CD8-positive, alpha-beta memory T cell (primary cell): ENCODE measurements around the gene CITED2. TPM values are rescaled to one million over a fixed set of nuclear protein-coding genes. Genes with fewer than 3 reads are reported as not detected.

Source experiments
- CTCF ChIA-PET: fragments of 350-600 bp; sonication (Branson Sonifier 250); formaldehyde crosslinking; loops from one replicate; lab custom pipeline; 2021; ENCODE audit warnings: antibody characterized with exemption; lab: Charles Lee
- POLR2A ChIA-PET: fragments of 350-600 bp; sonication (Branson Sonifier 250); formaldehyde crosslinking; loops from one replicate; lab custom pipeline; 2021; ENCODE audit warnings: antibody characterized with exemption; lab: Charles Lee
- DNase-seq, 5 donors: peaks; one replicate each; pipeline versions ENCODE4 v3.0.0 to v3.0.0-alpha.2; 2020 to 2022; ENCODE audit warnings: mixed read lengths in 1 of 5
- H3K27ac ChIP-seq: one replicate; pipeline ENCODE4 v1.7.0; 2013; ENCODE audit warnings: low read depth, mild to moderate bottlenecking, low read length, moderate library complexity
- H3K27me3 ChIP-seq: 2 replicates; pipeline ENCODE4 v1.7.0; 2013; ENCODE audit warnings: low read length, mild to moderate bottlenecking; ENCODE audit not compliant: insufficient read depth, poor library complexity, severe bottlenecking
- H3K36me3 ChIP-seq: 2 replicates; pipeline ENCODE4 v1.7.0; 2013; ENCODE audit warnings: mild to moderate bottlenecking, low read length, moderate library complexity; ENCODE audit not compliant: insufficient read depth
- H3K4me1 ChIP-seq: 2 replicates; pipeline ENCODE4 v1.7.0; 2013; ENCODE audit warnings: mild to moderate bottlenecking, low read length, moderate library complexity; ENCODE audit not compliant: insufficient read depth
- H3K4me3 ChIP-seq: 2 replicates; pipeline ENCODE4 v1.7.0; 2013; ENCODE audit warnings: mild to moderate bottlenecking, low read length
- H3K9me3 ChIP-seq: 2 replicates; pipeline ENCODE4 v1.7.0; 2013; ENCODE audit warnings: mild to moderate bottlenecking, low read length
- H3K27ac Mint-ChIP-seq, 8 donors: one replicate each; pipeline ENCODE4 v1.8.0; 2020 to 2021; ENCODE audit warnings: mixed read lengths in 8 of 8, mild to moderate bottlenecking in 6 of 8, inconsistent platforms in 3 of 8, moderate library complexity in 3 of 8
- H3K27me3 Mint-ChIP-seq, 2 donors: one replicate each; pipeline ENCODE4 v1.8.0; 2020 to 2021; ENCODE audit warnings: mixed read lengths in 2 of 2, mild to moderate bottlenecking in 1 of 2, moderate library complexity in 1 of 2
- H3K36me3 Mint-ChIP-seq, 3 donors: one replicate each; pipeline ENCODE4 v1.8.0; 2020 to 2021; ENCODE audit warnings: mixed read lengths in 3 of 3, inconsistent platforms in 1 of 3, mild to moderate bottlenecking in 1 of 3
- H3K4me1 Mint-ChIP-seq, 3 donors: one replicate each; pipeline ENCODE4 v1.8.0; 2020 to 2021; ENCODE audit warnings: mixed read lengths in 3 of 3, inconsistent platforms in 1 of 3, mild to moderate bottlenecking in 1 of 3
- H3K4me3 Mint-ChIP-seq, 7 donors: one replicate each; pipeline ENCODE4 v1.8.0; 2020 to 2021; ENCODE audit warnings: mixed read lengths in 7 of 7, mild to moderate bottlenecking in 6 of 7, moderate library complexity in 4 of 7, inconsistent platforms in 2 of 7
- H3K9me3 Mint-ChIP-seq, 5 donors: one replicate each; pipeline ENCODE4 v1.8.0; 2020 to 2022; ENCODE audit warnings: mixed read lengths in 5 of 5, mild to moderate bottlenecking in 3 of 5, moderate library complexity in 2 of 5, inconsistent platforms in 1 of 5
- polyA plus RNA-seq: library from polyadenylated mRNA; unstranded; fragments of 300-500 nt; fragmentation: Illumina TruSeq; gene quantifications from one replicate; pipeline ENCODE4 v1.2.3, GENCODE V29; 2021
- total RNA-seq, 2 experiments: library from RNA; stranded (reverse); gene quantifications; one replicate each; pipeline ENCODE4 v1.2.3, GENCODE V29; 2021

The CITED2 gene
- total and polyA plus RNA-seq, 3 experiments from 2014 or later = 53.8 to 69.8 (median 68.6) TPM

- no peaks in the 10 kb centered on the region for H3K36me3 Mint-ChIP-seq
- H3K27ac Mint-ChIP-seq = peak overlapping the region in 2 of 8 donors; percentile 14 to 23
- no peaks in the 10 kb centered on the region for H3K9me3 Mint-ChIP-seq
- Histone ChIP-seq H3K4me1 (no peaks in the 10 kb centered on the region), H3K27ac (no peak overlapping the region), H3K9me3 (no peaks in the 10 kb centered on the region), H3K36me3 (no peaks in the 10 kb centered on the region), H3K27me3 (no peaks in the 10 kb centered on the region), H3K4me3 (no peak overlapping the region)
- CTCF ChIA-PET = interaction anchor here (1.0 to 1.6 kb wide), 3 partner anchors 9 to 11 kb away, joined by 3 read pairs; no protein-coding TSS in a partner anchor
- no peak for DNase-seq
- no peak overlapping the region for H3K4me3 Mint-ChIP-seq
- peaks cover 0 to 4% (median 0%) of the 10 kb centered on the region in 3 donors for H3K4me1 Mint-ChIP-seq
- POLR2A ChIA-PET = no interaction called here
- H3K27me3 Mint-ChIP-seq = no peaks in the 10 kb centered on the region
These were observed 38.8 kb downstream of the CITED2 start for GRCh38 chr6:139335447-139336210.

GRCh38 chr6:139334806-139335446 lies 39.5 kb downstream of the CITED2 start:
- CTCF ChIA-PET = interaction anchor here (1.6 kb wide), 1 partner anchor 9 kb away, joined by 3 read pairs; no protein-coding TSS in a partner anchor
- H3K36me3 Mint-ChIP-seq = no peaks in the 10 kb centered on the region
- H3K4me3 ChIP-seq = no peak overlapping the region
- POLR2A ChIA-PET = no interaction called here
- no peak overlapping the region for H3K27ac ChIP-seq
- H3K4me1 Mint-ChIP-seq = peaks cover 0 to 4% (median 0%) of the 10 kb centered on the region in 3 donors
- H3K9me3 Mint-ChIP-seq = no peaks in the 10 kb centered on the region
- H3K36me3 ChIP-seq = no peaks in the 10 kb centered on the region
- H3K27me3 ChIP-seq = no peaks in the 10 kb centered on the region
- no peak for DNase-seq
- no peaks in the 10 kb centered on the region for H3K4me1 ChIP-seq
- no peaks in the 10 kb centered on the region for H3K9me3 ChIP-seq
- H3K27ac Mint-ChIP-seq = peak overlapping the region in 1 of 8 donors; percentile 23
- no peak overlapping the region for H3K4me3 Mint-ChIP-seq
- H3K27me3 Mint-ChIP-seq = no peaks in the 10 kb centered on the region

GRCh38 chr6:139330826-139331500 lies 43.5 kb downstream of the CITED2 start:
- Mint-ChIP-seq H3K4me1 (peaks cover 4 to 9% (median 5%) of the 10 kb centered on the region in 3 donors), H3K27ac (no peak overlapping the region), H3K36me3 (peaks cover 0 to 6% (median 0%) of the 10 kb centered on the region in 3 donors), H3K27me3 (no peaks in the 10 kb centered on the region), H3K4me3 (no peak overlapping the region), H3K9me3 (no peaks in the 10 kb centered on the region)
- no peaks in the 10 kb centered on the region for H3K9me3 ChIP-seq
- no peaks in the 10 kb centered on the region for H3K4me1 ChIP-seq
- H3K27ac ChIP-seq = no peak overlapping the region
- H3K36me3 ChIP-seq = no peaks in the 10 kb centered on the region
- DNase-seq = no peak
- H3K4me3 ChIP-seq = no peak overlapping the region
- no peaks in the 10 kb centered on the region for H3K27me3 ChIP-seq
- ChIA-PET POLR2A (no interaction called here), CTCF (no interaction called here)

GRCh38 chr6:139330306-139330705 lies 44.1 kb downstream of the CITED2 start:
- POLR2A ChIA-PET = no interaction called here
- CTCF ChIA-PET = no interaction called here
- Mint-ChIP-seq H3K36me3 (peaks cover 0 to 6% (median 0%) of the 10 kb centered on the region in 3 donors), H3K4me3 (no peak overlapping the region), H3K9me3 (no peaks in the 10 kb centered on the region), H3K4me1 (peaks cover 11 to 16% (median 12%) of the 10 kb centered on the region in 3 donors), H3K27ac (peak overlapping the region in 2 of 8 donors; percentile 54 to 66), H3K27me3 (no peaks in the 10 kb centered on the region)
- Histone ChIP-seq H3K9me3 (no peaks in the 10 kb centered on the region), H3K27ac (no peak overlapping the region), H3K36me3 (no peaks in the 10 kb centered on the region), H3K27me3 (no peaks in the 10 kb centered on the region), H3K4me3 (no peak overlapping the region), H3K4me1 (peaks cover 6% of the 10 kb centered on the region)
- DNase-seq = no peak

GRCh38 chr6:139329224-139329623 lies 45.2 kb downstream of the CITED2 start:
- Mint-ChIP-seq H3K4me3 (no peak overlapping the region), H3K9me3 (no peaks in the 10 kb centered on the region), H3K36me3 (peaks cover 0 to 6% (median 0%) of the 10 kb centered on the region in 3 donors), H3K27ac (no peak overlapping the region), H3K4me1 (peaks cover 17 to 20% (median 19%) of the 10 kb centered on the region in 3 donors), H3K27me3 (no peaks in the 10 kb centered on the region)
- Histone ChIP-seq H3K27me3 (no peaks in the 10 kb centered on the region), H3K9me3 (no peaks in the 10 kb centered on the region), H3K4me3 (no peak overlapping the region), H3K4me1 (peaks cover 14% of the 10 kb centered on the region), H3K27ac (no peak overlapping the region), H3K36me3 (no peaks in the 10 kb centered on the region)
- POLR2A ChIA-PET = no interaction called here
- CTCF ChIA-PET = no interaction called here
- DNase-seq = no peak

GRCh38 chr6:139327038-139327437 lies 47.4 kb downstream of the CITED2 start:
- no peaks in the 10 kb centered on the region for H3K27me3 ChIP-seq
- H3K27me3 Mint-ChIP-seq = peaks cover 0 to 2% of the 10 kb centered on the region in 2 donors
- peak overlapping the region in 4 of 8 donors; percentile 47 to 95 (median 69) for H3K27ac Mint-ChIP-seq
- H3K4me1 ChIP-seq = peaks cover 32% of the 10 kb centered on the region
- peaks cover 0 to 6% (median 5%) of the 10 kb centered on the region in 3 donors for H3K36me3 Mint-ChIP-seq
- peak overlapping the region in 1 of 7 donors; percentile 21 for H3K4me3 Mint-ChIP-seq
- no peak for DNase-seq
- CTCF ChIA-PET = interaction anchor here (1.3 to 1.7 kb wide), 3 partner anchors 9 to 37 kb away, joined by 3 to 5 read pairs (median 4); no protein-coding TSS in a partner anchor
- no peaks in the 10 kb centered on the region for H3K9me3 Mint-ChIP-seq
- H3K4me1 Mint-ChIP-seq = peaks cover 34 to 41% (median 41%) of the 10 kb centered on the region in 3 donors
- no peak overlapping the region for H3K27ac ChIP-seq
- H3K9me3 ChIP-seq = no peaks in the 10 kb centered on the region
- no peak overlapping the region for H3K4me3 ChIP-seq
- H3K36me3 ChIP-seq = no peaks in the 10 kb centered on the region
- POLR2A ChIA-PET = no interaction called here

GRCh38 chr6:139325686-139326085 lies 48.8 kb downstream of the CITED2 start:
- H3K27me3 Mint-ChIP-seq = peaks cover 0 to 2% of the 10 kb centered on the region in 2 donors
- DNase-seq = no peak
- no peak overlapping the region for H3K27ac ChIP-seq
- H3K4me1 Mint-ChIP-seq = peaks cover 34 to 46% (median 44%) of the 10 kb centered on the region in 3 donors
- H3K9me3 ChIP-seq = no peaks in the 10 kb centered on the region
- H3K36me3 ChIP-seq = no peaks in the 10 kb centered on the region
- H3K9me3 Mint-ChIP-seq = no peaks in the 10 kb centered on the region
- peak overlapping the region in 3 of 7 donors; percentile 20 to 69 (median 21) for H3K4me3 Mint-ChIP-seq
- no peaks in the 10 kb centered on the region for H3K27me3 ChIP-seq
- POLR2A ChIA-PET = no interaction called here
- H3K36me3 Mint-ChIP-seq = peaks cover 0 to 6% (median 5%) of the 10 kb centered on the region in 3 donors
- peak overlapping the region; percentile 55 to 94 (median 76) for H3K27ac Mint-ChIP-seq
- no peak overlapping the region for H3K4me3 ChIP-seq
- H3K4me1 ChIP-seq = peaks cover 32% of the 10 kb centered on the region
- CTCF ChIA-PET = interaction anchor here (0.8 to 1.9 kb wide), 4 partner anchors 9 to 44 kb away, joined by 3 to 4 read pairs (median 3); no protein-coding TSS in a partner anchor
